Measurements from ENCODE around the gene TIGD2. TPM values are rescaled to one million over a fixed set of nuclear protein-coding genes. Genes with fewer than 3 reads are reported as not detected.

Gene TIGD2
- total and polyA plus RNA-seq, 2 of the 13 experiments (the other 11 are each of a cell fraction or from before 2014, with no cell fraction given) = 3.1 to 15.5 TPM

GRCh38 chr4:89110986-89111832 is at the start of gene TIGD2 (continued):
- no peak for TF ChIP-seq ZBTB37 (CRISPR knock-in tag; IDR thresholded peaks at IDR 0.05)
- TF ChIP-seq HNRNPH1 (optimal IDR thresholded peaks at IDR 0.05; ENCODE audit: low read depth, low read length) = no peak
- TF ChIP-seq ZNF451 (CRISPR knock-in tag; IDR thresholded peaks at IDR 0.05) = no peak; the same call in 1 of the 2 replicates
- TF ChIP-seq ZNF12 (CRISPR knock-in tag; IDR thresholded peaks at IDR 0.05) = no peak
- TF ChIP-seq ZBTB4 (CRISPR knock-in tag; IDR thresholded peaks at IDR 0.05; ENCODE audit: borderline replicate concordance) = 0 out of 2 replicates have a peak, but pooled peaks have one; percentile 42
- TF ChIP-seq ZNF615 (CRISPR knock-in tag; IDR thresholded peaks at IDR 0.05; ENCODE audit: borderline replicate concordance) = 0 out of 2 replicates have a peak, but pooled peaks have one; percentile 19
- TF ChIP-seq ARID4A (CRISPR knock-in tag; IDR thresholded peaks at IDR 0.05; ENCODE audit: borderline replicate concordance) = peak; percentile 42; the same call in 1 of the 2 replicates
- TF ChIP-seq ZNF768 (CRISPR knock-in tag; IDR thresholded peaks at IDR 0.05) = peak; percentile 51
- 0 out of 2 replicates have a peak, but pooled peaks have one; percentile 12 for TF ChIP-seq HOXD1 (CRISPR knock-in tag; IDR thresholded peaks at IDR 0.05)
- peak; percentile 10; the same call in 1 of the 2 replicates for TF ChIP-seq YEATS2 (CRISPR knock-in tag; IDR thresholded peaks at IDR 0.05; ENCODE audit: borderline replicate concordance)
- TF ChIP-seq ISL2 (CRISPR knock-in tag; IDR thresholded peaks at IDR 0.05) = peak; percentile 46
- TF ChIP-seq FOXO1 (CRISPR knock-in tag; IDR thresholded peaks at IDR 0.05) = peak; percentile 61; the same call in 1 of the 2 replicates
- peak; percentile 56 for TF ChIP-seq GATAD2A (CRISPR knock-in tag; IDR thresholded peaks at IDR 0.05)
- TF ChIP-seq FOXP4 (CRISPR knock-in tag; IDR thresholded peaks at IDR 0.05) = peak; percentile 13
- TF ChIP-seq ZNF558 (CRISPR knock-in tag; IDR thresholded peaks at IDR 0.05; ENCODE audit: borderline replicate concordance) = peak; percentile 90; the same call in 1 of the 2 replicates
- TF ChIP-seq BORCS8-MEF2B (CRISPR knock-in tag; IDR thresholded peaks at IDR 0.05) = peak; percentile 34
- TF ChIP-seq MEF2D (CRISPR knock-in tag; IDR thresholded peaks at IDR 0.05) = no peak

Data from HepG2 (cell line).